ENCODE results near the gene HLCS.
"Not testable (repeated sequence)": the region's sequence is repeated elsewhere in the genome, so short reads cannot be mapped to it uniquely, and the experiment has no call there.

The HLCS gene

DNA sequence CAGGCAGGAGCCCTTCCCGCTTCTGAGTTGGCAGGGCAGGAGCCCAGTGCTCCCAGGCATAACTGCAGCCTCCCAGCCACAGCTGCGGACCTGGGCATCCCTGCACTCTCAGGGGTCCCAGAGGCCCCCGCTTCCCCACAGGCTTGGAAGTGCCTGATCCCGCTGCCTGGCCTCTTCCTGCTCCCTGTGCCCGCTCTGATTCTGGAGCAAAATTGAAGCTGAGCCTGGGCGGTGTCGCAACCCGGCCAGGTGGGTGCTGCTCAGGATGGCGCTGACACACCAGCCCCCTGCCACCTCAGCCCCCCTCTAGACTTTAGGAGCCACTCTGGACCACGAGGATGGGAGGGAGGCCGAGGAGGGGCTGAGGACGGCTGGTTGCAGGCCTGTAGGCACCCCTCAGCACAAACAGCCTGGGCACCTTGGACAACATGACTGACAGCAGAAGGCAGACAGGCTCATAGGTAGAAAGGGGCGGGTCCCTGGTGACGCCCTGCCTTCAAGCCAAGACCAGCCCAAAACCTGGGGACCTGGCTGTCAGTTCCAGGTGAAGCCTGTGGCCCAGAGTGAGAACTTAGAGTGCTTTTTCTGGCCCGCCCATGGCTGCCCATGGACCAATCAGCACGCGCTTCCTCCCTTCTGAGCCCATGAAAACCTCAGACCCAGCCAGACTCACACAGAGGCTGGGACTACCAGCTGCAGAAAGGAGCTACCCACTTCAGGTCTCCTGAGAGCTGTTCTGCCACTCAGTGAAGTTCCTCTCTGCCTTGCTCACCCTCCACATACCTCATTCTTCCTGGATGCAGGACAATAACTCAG, 7.2 kb downstream of the HLCS start:
- DNase-seq (ENCODE audit: low read depth in 2 of 3, low spot score in 2 of 3): no peak

GRCh38 chr21:36955783-36956182, 10.7 kb downstream of the HLCS start:
- no peak for DNase-seq (ENCODE audit: low read depth in 2 of 3, low spot score in 2 of 3)

GRCh38 chr21:36952331-36952730, 14.1 kb downstream of the HLCS start:
- not testable (repeated sequence) for DNase-seq (ENCODE audit: low read depth in 2 of 3, low spot score in 2 of 3)

GRCh38 chr21:36949171-36950141, 17.0 kb downstream of the HLCS start:
- DNase-seq (ENCODE audit: low read depth in 2 of 3, low spot score in 2 of 3): no peak

GRCh38 chr21:36948686-36949085, 17.8 kb downstream of the HLCS start:
- DNase-seq (ENCODE audit: low read depth in 2 of 3, low spot score in 2 of 3): no peak

GRCh38 chr21:36946949-36947356, 19.5 kb downstream of the HLCS start:
- no peak for DNase-seq (ENCODE audit: low read depth in 2 of 3, low spot score in 2 of 3)

GRCh38 chr21:36945496-36946138, 20.9 kb downstream of the HLCS start:
- no peak for DNase-seq (ENCODE audit: low read depth in 2 of 3, low spot score in 2 of 3)

GRCh38 chr21:36936361-36937135, 29.9 kb downstream of the HLCS start:
- DNase-seq (ENCODE audit: low read depth in 2 of 3, low spot score in 2 of 3): no peak

- DNase-seq (ENCODE audit: low read depth in 2 of 3, low spot score in 2 of 3): no peak
Observed at GRCh38 chr21:36934864-36935420, 31.5 kb downstream of the HLCS start.

- no peak for DNase-seq (ENCODE audit: low read depth in 2 of 3, low spot score in 2 of 3)
Observed at GRCh38 chr21:36932161-36932816, 34.2 kb downstream of the HLCS start.

GRCh38 chr21:36929622-36930021, 36.8 kb downstream of the HLCS start:
- DNase-seq (ENCODE audit: low read depth in 2 of 3, low spot score in 2 of 3): no peak

- DNase-seq (ENCODE audit: low read depth in 2 of 3, low spot score in 2 of 3): no peak
Observed at GRCh38 chr21:36928960-36929359, 37.5 kb downstream of the HLCS start.

DNA sequence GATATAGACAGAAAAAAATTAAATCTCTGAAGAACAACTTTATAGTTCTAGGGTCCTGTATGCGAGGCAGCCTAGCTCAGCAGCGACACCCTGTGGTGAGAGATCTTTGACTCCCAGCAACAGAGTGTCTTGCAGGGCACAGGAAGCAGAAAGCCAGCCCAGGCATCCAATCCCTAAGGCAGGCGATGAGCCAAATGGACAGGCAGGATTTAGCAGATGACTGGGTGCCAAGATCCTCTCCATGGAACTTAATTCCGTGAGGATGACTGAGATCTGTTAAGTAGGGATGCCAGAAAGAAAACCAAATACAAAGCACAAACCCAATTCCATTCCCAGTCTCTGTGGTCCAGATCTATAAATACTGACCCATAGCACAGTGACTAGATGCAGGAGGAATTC, 38.8 kb downstream of the HLCS start:
- peak; percentile 37 to 50 (median 45) for DNase-seq (ENCODE audit: low read depth in 2 of 3, low spot score in 2 of 3)

DNA sequence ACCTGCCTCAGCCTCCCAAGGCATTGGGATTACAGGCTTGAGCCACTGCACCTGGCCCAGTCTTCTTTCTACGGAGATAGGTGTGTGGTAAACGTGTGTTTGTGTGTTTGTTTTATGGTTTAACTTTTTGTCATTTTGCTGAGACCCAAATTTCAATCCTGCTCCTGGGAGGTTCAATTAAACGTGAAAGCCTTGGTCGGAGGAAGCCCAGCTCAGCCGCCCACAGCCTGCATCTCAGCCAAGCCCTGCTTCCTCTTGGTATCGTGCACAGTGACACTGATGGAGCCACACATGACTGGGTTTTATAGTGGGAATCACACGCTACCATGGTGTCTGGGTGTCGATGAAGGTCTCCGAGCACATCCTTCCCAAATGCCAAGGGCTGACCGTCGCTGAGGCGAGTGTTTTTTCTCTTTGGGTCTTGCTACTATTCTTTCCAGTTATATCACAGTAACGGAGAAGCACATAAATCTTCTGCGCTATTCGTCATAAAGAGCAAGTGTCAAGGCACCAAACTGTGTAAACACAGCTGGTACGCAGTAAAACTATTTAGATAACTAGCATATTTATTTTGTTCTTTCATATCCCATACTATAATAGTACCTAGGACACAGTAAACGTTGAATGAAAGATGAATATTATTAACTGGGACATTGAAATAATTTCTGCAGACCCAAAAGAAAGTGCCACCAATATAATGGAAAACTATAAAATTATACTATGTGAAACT, 39.3 kb downstream of the HLCS start:
- DNase-seq (ENCODE audit: low read depth in 2 of 3, low spot score in 2 of 3): no peak

GRCh38 chr21:36923270-36923669, 43.2 kb downstream of the HLCS start:
- DNase-seq (ENCODE audit: low read depth in 2 of 3, low spot score in 2 of 3): no peak

- DNase-seq (ENCODE audit: low read depth in 2 of 3, low spot score in 2 of 3): no peak
Observed at GRCh38 chr21:36922861-36923260, 43.6 kb downstream of the HLCS start.

DNA sequence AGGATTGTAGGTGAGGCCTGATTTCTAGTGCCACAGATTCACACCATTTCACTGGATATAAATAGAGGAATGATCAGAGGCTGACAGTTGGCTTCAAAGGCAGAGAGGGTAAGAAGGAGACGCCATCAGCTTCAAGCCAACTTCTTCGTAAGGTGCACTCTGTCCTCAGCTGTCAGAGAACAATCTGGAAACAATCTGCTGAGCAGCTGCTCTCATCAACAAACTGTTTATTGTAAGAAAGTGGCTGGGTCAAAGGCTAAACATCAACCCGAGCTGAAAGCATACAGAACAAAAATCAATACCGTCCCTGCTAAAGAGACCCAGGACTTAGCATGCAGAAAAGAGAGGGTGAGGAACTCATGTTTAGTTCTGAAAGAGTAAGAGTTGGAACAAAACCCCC, 48.2 kb downstream of the HLCS start:
- DNase-seq (ENCODE audit: low read depth in 2 of 3, low spot score in 2 of 3): no peak

DNA sequence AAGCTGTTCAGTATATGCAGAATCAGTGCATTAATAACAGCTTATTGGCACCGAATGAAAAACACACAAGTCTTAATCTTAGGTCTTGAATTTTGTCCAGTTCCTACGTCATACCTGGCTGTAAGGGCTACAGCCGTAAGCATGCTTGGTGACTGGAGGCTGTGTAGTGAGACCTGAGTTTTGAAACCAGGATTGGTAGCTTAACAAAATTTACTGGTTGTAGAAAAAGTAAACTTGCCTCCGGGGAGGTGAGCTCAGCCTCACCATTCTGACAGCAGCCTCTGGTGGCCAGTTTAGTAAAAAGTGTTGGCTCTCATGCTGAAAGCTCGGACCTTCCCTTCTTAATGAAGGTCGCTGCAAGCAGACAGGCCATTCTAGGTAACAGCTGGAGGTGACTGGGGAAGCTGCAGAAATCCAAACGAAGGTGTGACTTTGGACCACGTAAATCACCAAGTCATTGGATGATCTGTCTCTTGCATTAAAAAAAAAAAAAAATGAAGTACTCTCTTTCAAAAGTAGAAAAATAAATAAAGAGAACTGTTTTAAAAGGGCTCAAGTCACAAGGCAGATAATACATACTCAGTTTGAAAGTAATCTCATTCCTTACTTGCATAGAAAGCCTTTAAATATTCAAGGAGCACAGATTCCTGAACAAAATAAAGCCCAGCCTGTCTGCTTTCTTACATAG, 48.9 kb downstream of the HLCS start:
- no peak for DNase-seq (ENCODE audit: low read depth in 2 of 3, low spot score in 2 of 3)

- no peak for DNase-seq (ENCODE audit: low read depth in 2 of 3, low spot score in 2 of 3)
Observed at GRCh38 chr21:36916718-36917117, 49.8 kb downstream of the HLCS start.
